Measurements from ENCODE around the gene IRX3.
"Not testable (repeated sequence)": the region's sequence is repeated elsewhere in the genome, so short reads cannot be mapped to it uniquely, and the experiment has no call there.

Gene IRX3

GRCh38 chr16:54275956-54276355 lies 10.6 kb downstream of the IRX3 start:
- no peak for DNase-seq

- no peak for DNase-seq
Measured at GRCh38 chr16:54273566-54273965, 13.0 kb downstream of the IRX3 start.

- no peak for DNase-seq
Measured at GRCh38 chr16:54270711-54271110, 15.9 kb downstream of the IRX3 start.

GRCh38 chr16:54269461-54269860 lies 17.1 kb downstream of the IRX3 start:
- no peak for DNase-seq

GRCh38 chr16:54268766-54269165 lies 17.8 kb downstream of the IRX3 start:
- DNase-seq: no peak

- no peak for DNase-seq
Measured at GRCh38 chr16:54268340-54268739, 18.2 kb downstream of the IRX3 start.

- DNase-seq: no peak
Measured at GRCh38 chr16:54266363-54266955, 20.1 kb downstream of the IRX3 start.

GRCh38 chr16:54265575-54266107 lies 20.9 kb downstream of the IRX3 start:
- DNase-seq: no peak

- no peak for DNase-seq
Measured at GRCh38 chr16:54253118-54253517, 33.5 kb downstream of the IRX3 start.

- no peak for DNase-seq
Measured at GRCh38 chr16:54248863-54249710, 37.5 kb downstream of the IRX3 start.

- not testable (repeated sequence) for DNase-seq
Measured at GRCh38 chr16:54247705-54248104, 38.9 kb downstream of the IRX3 start.

GRCh38 chr16:54246454-54246821 lies 40.1 kb downstream of the IRX3 start:
- DNase-seq: no peak

GRCh38 chr16:54245788-54246453 lies 40.7 kb downstream of the IRX3 start:
- DNase-seq: no peak

- DNase-seq: no peak
Measured at GRCh38 chr16:54244061-54244886, 42.3 kb downstream of the IRX3 start.

- no peak for DNase-seq
Measured at GRCh38 chr16:54243202-54243601, 43.4 kb downstream of the IRX3 start.

GRCh38 chr16:54242199-54242598 lies 44.4 kb downstream of the IRX3 start:
- no peak for DNase-seq

GRCh38 chr16:54241525-54241924 lies 45.1 kb downstream of the IRX3 start:
- no peak for DNase-seq

- peak; percentile 73 for DNase-seq
Measured at GRCh38 chr16:54240271-54241129, 46.1 kb downstream of the IRX3 start.

- peak; percentile 14 for DNase-seq
Measured at GRCh38 chr16:54239456-54239855, 47.1 kb downstream of the IRX3 start.

- DNase-seq: peak; percentile 72
Measured at GRCh38 chr16:54236773-54237172, 49.8 kb downstream of the IRX3 start.

- DNase-seq: no peak
Measured at GRCh38 chr16:54233615-54234014, 53.0 kb downstream of the IRX3 start.

Measured in fibroblast of skin of scalp (primary cell).